ENCODE data around the gene LHFPL2.

- TF ChIP-seq CTCF (IDR thresholded peaks at IDR 0.05) (no peak), POLR2A (IDR thresholded peaks at IDR 0.05) (no peak)
Measured at GRCh38 chr5:78515670-78516069, 132.9 kb downstream of the LHFPL2 start.

All from esophagus squamous epithelium (tissue), 4 donors.